ENCODE measurements around the gene GOPC.

DNA sequence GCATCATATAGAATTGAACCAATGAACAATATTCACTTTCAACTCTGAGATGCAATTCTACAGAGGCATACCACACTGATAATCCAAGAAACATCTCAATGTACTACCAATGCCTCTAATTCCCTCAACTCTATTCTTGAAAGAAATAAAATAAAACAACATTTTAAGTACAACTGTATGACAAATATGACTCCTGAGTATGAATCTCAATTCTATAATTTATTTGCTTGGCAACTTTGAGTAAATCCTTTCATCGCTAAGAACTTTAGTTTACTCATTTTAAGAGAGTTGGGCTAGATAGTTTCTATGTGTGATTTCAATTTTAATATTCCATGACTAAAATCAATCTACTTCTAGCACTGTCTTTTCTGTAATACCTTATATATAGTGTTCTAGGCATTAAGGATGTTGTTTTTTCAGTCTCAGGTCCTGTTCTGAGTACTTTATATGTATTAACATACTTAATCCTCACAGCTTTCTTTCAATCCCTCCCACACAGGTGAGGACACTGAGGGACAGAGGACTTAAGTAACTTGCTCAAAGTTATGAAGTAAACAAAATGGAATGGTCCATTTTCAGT, 33.4 kb downstream of the GOPC start:
- TF ChIP-seq, protein P1, sequence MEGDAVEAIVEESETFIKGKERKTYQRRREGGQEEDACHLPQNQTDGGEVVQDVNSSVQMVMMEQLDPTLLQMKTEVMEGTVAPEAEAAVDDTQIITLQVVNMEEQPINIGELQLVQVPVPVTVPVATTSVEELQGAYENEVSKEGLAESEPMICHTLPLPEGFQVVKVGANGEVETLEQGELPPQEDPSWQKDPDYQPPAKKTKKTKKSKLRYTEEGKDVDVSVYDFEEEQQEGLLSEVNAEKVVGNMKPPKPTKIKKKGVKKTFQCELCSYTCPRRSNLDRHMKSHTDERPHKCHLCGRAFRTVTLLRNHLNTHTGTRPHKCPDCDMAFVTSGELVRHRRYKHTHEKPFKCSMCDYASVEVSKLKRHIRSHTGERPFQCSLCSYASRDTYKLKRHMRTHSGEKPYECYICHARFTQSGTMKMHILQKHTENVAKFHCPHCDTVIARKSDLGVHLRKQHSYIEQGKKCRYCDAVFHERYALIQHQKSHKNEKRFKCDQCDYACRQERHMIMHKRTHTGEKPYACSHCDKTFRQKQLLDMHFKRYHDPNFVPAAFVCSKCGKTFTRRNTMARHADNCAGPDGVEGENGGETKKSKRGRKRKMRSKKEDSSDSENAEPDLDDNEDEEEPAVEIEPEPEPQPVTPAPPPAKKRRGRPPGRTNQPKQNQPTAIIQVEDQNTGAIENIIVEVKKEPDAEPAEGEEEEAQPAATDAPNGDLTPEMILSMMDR (conservative IDR thresholded peaks at IDR 0.05 in 1 of 2, IDR thresholded peaks at IDR 0.05 in 1 of 2; ENCODE audit: extremely low read depth in 1 of 2, insufficient read depth in 1 of 2, low read depth in 1 of 2, low read length in 2 of 2), result no peak
- no peak for TF ChIP-seq EZH2 (IDR thresholded peaks at IDR 0.05; ENCODE audit: borderline replicate concordance, low read length)
